Coronary artery (tissue), 2 donors: ENCODE results near the gene TTBK1.

Experiments
- DNase-seq: peaks from one replicate; pipeline ENCODE4 v3.0.0-alpha.2; 2017; ENCODE audit warnings: low spot score
- H3K27ac ChIP-seq, 2 donors: fragments of 200-600 bp; sonication (generic); one replicate each; pipeline ENCODE4 v1.5.1; 2016 to 2019
- H3K4me3 ChIP-seq: fragments of 200-600 bp; sonication (generic); 2 replicates; pipeline ENCODE4 v1.5.1; 2016; ENCODE audit warnings: mild to moderate bottlenecking, moderate library complexity
- TF ChIP-seq, protein P1 (sequence below): fragments of 200-600 bp; sonication (generic); IDR thresholded peaks from one replicate; pipeline ENCODE4 v1.5.1; 2019; ENCODE audit warnings: antibody characterized with exemption

Gene TTBK1

GRCh38 chr6:43304361-43304760, 61.1 kb downstream of the TTBK1 start:
- no peak for DNase-seq
- TF ChIP-seq, protein P1, sequence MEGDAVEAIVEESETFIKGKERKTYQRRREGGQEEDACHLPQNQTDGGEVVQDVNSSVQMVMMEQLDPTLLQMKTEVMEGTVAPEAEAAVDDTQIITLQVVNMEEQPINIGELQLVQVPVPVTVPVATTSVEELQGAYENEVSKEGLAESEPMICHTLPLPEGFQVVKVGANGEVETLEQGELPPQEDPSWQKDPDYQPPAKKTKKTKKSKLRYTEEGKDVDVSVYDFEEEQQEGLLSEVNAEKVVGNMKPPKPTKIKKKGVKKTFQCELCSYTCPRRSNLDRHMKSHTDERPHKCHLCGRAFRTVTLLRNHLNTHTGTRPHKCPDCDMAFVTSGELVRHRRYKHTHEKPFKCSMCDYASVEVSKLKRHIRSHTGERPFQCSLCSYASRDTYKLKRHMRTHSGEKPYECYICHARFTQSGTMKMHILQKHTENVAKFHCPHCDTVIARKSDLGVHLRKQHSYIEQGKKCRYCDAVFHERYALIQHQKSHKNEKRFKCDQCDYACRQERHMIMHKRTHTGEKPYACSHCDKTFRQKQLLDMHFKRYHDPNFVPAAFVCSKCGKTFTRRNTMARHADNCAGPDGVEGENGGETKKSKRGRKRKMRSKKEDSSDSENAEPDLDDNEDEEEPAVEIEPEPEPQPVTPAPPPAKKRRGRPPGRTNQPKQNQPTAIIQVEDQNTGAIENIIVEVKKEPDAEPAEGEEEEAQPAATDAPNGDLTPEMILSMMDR, result no peak

GRCh38 chr6:43304882-43305281, 61.6 kb downstream of the TTBK1 start:
- no peak for DNase-seq
- no peak overlapping the region for H3K27ac ChIP-seq
- no peak overlapping the region for H3K4me3 ChIP-seq
- TF ChIP-seq, protein P1, result no peak

More at GRCh38 chr6:43304361-43304760, 61.1 kb downstream of the TTBK1 start:
- Histone ChIP-seq H3K4me3 (no peak overlapping the region), H3K27ac (no peak overlapping the region)

- TF ChIP-seq, protein P1, result no peak
- no peak overlapping the region for H3K4me3 ChIP-seq
- no peak overlapping the region for H3K27ac ChIP-seq
- no peak for DNase-seq
These were observed 62.8 kb downstream of the TTBK1 start for GRCh38 chr6:43306086-43306485.

DNA sequence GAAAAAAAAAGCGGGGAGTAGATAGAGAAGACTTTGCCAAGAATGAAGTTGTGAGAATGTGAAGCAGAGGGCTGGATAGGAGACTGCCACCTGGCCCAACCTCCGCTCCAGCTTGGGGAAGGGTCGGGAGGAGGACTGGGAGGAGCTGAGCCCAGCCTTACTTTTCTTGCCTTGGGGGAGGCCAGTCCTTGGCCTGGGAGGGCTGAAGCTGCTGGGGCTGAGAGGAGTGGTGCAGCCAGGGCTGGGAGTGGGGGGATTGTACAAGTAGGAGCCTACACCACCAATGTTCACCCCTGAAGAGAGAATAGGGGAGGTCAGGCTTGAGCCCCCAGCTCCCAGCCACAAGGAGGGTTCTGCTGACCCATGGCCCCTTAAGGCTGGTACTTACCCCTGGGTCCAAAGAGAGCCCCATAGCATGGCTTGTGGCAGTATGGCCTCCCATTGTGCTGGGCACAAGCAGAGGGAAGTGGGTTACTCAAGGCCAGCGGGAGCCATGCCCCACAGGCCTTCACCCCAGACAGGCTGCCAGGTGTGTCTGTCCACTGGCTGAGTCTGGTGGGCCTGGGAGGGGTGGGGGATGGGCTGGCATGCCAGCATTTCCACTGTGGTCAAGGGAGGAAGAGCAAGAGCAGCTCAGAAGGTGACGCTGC, 64.3 kb downstream of the TTBK1 start:
- Histone ChIP-seq H3K27ac (no peak overlapping the region), H3K4me3 (no peak overlapping the region)
- TF ChIP-seq, protein P1, result no peak
- DNase-seq, result no peak

DNA sequence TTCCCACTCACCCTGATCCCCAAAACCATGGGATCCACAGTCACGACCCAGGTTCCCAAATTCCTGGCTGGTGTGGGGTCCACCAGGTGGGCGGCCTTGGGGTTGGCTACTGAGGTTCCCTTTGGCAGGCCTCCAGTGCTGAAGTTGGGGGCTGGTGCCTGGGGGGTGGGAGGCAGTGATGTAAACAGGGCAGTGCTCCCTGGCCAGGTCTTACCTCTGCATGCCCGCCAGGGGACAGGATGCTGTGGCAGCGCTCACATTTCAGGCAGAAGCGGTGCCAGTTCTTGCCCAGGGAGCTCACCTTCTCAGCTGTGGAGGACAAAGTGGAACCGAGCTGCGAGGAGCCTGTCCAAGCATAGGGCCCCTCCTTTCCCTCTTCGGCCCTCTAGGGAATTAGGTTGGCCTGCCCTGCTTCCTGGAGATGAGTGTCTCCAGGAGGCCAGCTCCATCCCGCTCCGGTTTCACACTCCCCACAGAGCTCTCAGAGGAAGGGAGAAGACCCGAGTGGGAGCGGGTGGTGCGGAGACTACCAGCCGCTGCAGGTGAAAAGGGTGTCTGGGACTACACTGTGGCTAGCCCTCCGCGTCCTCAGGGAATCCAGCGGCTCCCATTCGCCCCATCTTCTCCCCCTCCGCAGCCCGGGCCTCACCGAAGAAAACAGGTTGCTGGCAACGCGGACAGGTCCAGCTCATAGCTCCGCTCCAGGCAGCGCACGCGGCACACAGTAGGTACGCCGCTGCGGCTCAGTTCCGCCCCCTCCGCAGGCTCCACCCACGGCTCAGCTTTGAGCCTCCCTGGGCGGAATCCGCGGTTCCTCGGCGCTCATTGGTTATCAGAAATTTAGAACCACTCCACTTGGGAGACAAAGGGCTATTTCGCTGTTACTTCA, 65.1 kb downstream of the TTBK1 start, which contains the start of gene CRIP3:
CRIP3 (minus strand) TSS at position 726 of the 889 bp plus-strand sequence; CDS start at position 692, 34 bp downstream.
- DNase-seq, result no peak
- TF ChIP-seq, protein P1, result no peak
- Histone ChIP-seq H3K27ac (no peak within 1 kb of the TSS), H3K4me3 (peak within 1 kb of the TSS; percentile 67)

DNA sequence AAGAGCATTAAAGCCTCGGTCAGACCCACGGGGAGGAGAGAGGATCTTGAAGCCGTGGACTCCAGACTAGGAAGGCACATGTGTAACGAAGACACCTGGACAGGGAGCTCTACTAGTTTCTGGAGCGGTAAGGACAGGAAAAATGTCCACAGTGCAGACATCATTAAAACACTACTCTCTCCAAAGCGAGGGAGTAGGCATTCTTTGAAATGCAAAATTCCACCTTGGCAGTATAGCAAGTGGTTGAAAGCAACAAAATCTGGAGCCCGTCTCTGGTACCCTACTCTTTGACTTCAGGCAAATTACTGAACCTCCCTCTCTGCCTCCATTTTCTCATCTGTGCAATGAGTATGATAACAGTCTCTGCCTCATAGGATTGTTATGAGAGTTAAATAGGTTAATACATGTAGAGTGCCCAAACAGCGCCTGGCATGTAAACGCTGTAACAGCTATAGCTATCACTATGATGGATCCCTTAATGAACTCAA, 65.8 kb downstream of the TTBK1 start:
- TF ChIP-seq, protein P1, result no peak
- no peak for DNase-seq
- Histone ChIP-seq H3K27ac (no peak overlapping the region), H3K4me3 (peak overlapping the region; percentile 67)
